WTC11 (cell line): ENCODE results near the gene LDB2. TPM values are rescaled to one million over a fixed set of nuclear protein-coding genes. Genes with fewer than 3 reads are reported as not detected.

Experiments
- ATAC-seq: fragments of 200-7000 bp; cut with Tn5 transposase; 2 replicates; pipeline ENCODE4 v1.10.0; 2021; ENCODE audit warnings: mild to moderate bottlenecking, moderate library complexity
- CTCF ChIA-PET: fragments of 300-600 bp; sonication (Branson Sonifier 250); formaldehyde crosslinking; loops from one replicate; lab custom pipeline; 2021; ENCODE audit warnings: antibody characterized with exemption; lab: Charles Lee
- POLR2A ChIA-PET: fragments of 350-600 bp; sonication (Branson Sonifier 250); formaldehyde crosslinking; loops from one replicate; lab custom pipeline; 2021; ENCODE audit warnings: antibody characterized with exemption; lab: Charles Lee
- DNase-seq: peaks from one replicate; pipeline ENCODE4 v3.0.0; 2021; ENCODE audit warnings: low spot score
- H3K27ac Mint-ChIP-seq: 2 replicates; pipeline ENCODE4 v1.8.0; 2021; ENCODE audit warnings: mixed read lengths
- H3K27me3 Mint-ChIP-seq: 2 replicates; pipeline ENCODE4 v1.8.0; 2021; ENCODE audit warnings: low read depth, mild to moderate bottlenecking, moderate library complexity, mixed read lengths
- H3K36me3 Mint-ChIP-seq: 2 replicates; pipeline ENCODE4 v1.8.0; 2021; ENCODE audit warnings: mixed read lengths
- H3K4me1 Mint-ChIP-seq: 2 replicates; pipeline ENCODE4 v1.8.0; 2022; ENCODE audit warnings: mixed read lengths
- H3K4me3 Mint-ChIP-seq: 2 replicates; pipeline ENCODE4 v1.8.0; 2021; ENCODE audit warnings: mild to moderate bottlenecking, moderate library complexity, mixed read lengths
- H3K9me3 Mint-ChIP-seq: 2 replicates; pipeline ENCODE4 v1.8.0; 2021; ENCODE audit warnings: mixed read lengths
- CREB1 ChIP-seq: sonication (generic); formaldehyde crosslinking; IDR thresholded peaks from 2 replicates; pipeline ENCODE4 v1.8.0; 2023; ENCODE audit warnings: mild to moderate bottlenecking, missing genetic modification reagents
- ESRRA ChIP-seq: sonication (generic); formaldehyde crosslinking; IDR thresholded peaks from 2 replicates; pipeline ENCODE4 v1.8.1; 2022; ENCODE audit warnings: mild to moderate bottlenecking, missing genetic modification reagents, borderline replicate concordance
- ETV6 ChIP-seq: sonication (generic); formaldehyde crosslinking; IDR thresholded peaks from 2 replicates; pipeline ENCODE4 v1.8.1; 2022; ENCODE audit warnings: mild to moderate bottlenecking, missing genetic modification reagents
- JAZF1 ChIP-seq: fragments of 250-450 bp; sonication (Bioruptor Pico); IDR thresholded peaks from 2 replicates; pipeline ENCODE4 v1.9.0; 2021; ENCODE audit warnings: moderate library complexity, mild to moderate bottlenecking, inconsistent platforms
- NR2C2 ChIP-seq: sonication (generic); formaldehyde crosslinking; IDR thresholded peaks from 2 replicates; pipeline ENCODE4 v1.8.0; 2022; ENCODE audit warnings: mild to moderate bottlenecking, missing genetic modification reagents
- OVOL2 ChIP-seq: fragments of 250-450 bp; sonication (Bioruptor Pico); IDR thresholded peaks from 2 replicates; pipeline ENCODE4 v1.9.0; 2021; ENCODE audit warnings: mild to moderate bottlenecking, borderline replicate concordance
- PREB ChIP-seq: sonication (generic); formaldehyde crosslinking; IDR thresholded peaks from 2 replicates; pipeline ENCODE4 v1.8.1; 2022; ENCODE audit warnings: mild to moderate bottlenecking, missing genetic modification reagents, moderate library complexity, borderline replicate concordance
- PRRX2 ChIP-seq: fragments of 250-450 bp; sonication (Bioruptor Pico); IDR thresholded peaks from 2 replicates; pipeline ENCODE4 v1.8.0; 2021; ENCODE audit warnings: mild to moderate bottlenecking
- RORB ChIP-seq: fragments of 250-450 bp; sonication (Bioruptor Pico); IDR thresholded peaks from 2 replicates; pipeline ENCODE4 v1.9.0; 2021; ENCODE audit warnings: mild to moderate bottlenecking
- SMAD3 ChIP-seq: sonication (generic); formaldehyde crosslinking; IDR thresholded peaks from 2 replicates; pipeline ENCODE4 v1.8.0; 2022; ENCODE audit warnings: missing genetic modification reagents, mild to moderate bottlenecking, borderline replicate concordance
- SMAD4 ChIP-seq: sonication (generic); formaldehyde crosslinking; IDR thresholded peaks from 2 replicates; pipeline ENCODE4 v1.8.0; 2022; ENCODE audit warnings: mild to moderate bottlenecking, missing genetic modification reagents
- TEAD1 ChIP-seq: sonication (generic); formaldehyde crosslinking; IDR thresholded peaks from 2 replicates; pipeline ENCODE4 v1.8.0; 2022; ENCODE audit warnings: mild to moderate bottlenecking, missing genetic modification reagents
- TEAD4 ChIP-seq: sonication (generic); formaldehyde crosslinking; IDR thresholded peaks from 2 replicates; pipeline ENCODE4 v1.8.0; 2022; ENCODE audit warnings: mild to moderate bottlenecking, missing genetic modification reagents
- USF1 ChIP-seq: sonication (generic); formaldehyde crosslinking; IDR thresholded peaks from 2 replicates; pipeline ENCODE4 v1.8.0; 2022; ENCODE audit warnings: mild to moderate bottlenecking, missing genetic modification reagents
- ZBTB21 ChIP-seq: sonication (generic); formaldehyde crosslinking; IDR thresholded peaks from 2 replicates; pipeline ENCODE4 v1.8.1; 2023; ENCODE audit warnings: mild to moderate bottlenecking, missing genetic modification reagents, borderline replicate concordance
- ZMAT4 ChIP-seq: fragments of 250-450 bp; sonication (Bioruptor Pico); IDR thresholded peaks from 2 replicates; pipeline ENCODE4 v1.9.0; 2021; ENCODE audit warnings: mild to moderate bottlenecking
- ZNF121 ChIP-seq: sonication (generic); formaldehyde crosslinking; IDR thresholded peaks from 2 replicates; pipeline ENCODE4 v1.8.0; 2023; ENCODE audit warnings: missing genetic modification reagents
- ZNF219 ChIP-seq: sonication (generic); formaldehyde crosslinking; IDR thresholded peaks from 2 replicates; pipeline ENCODE4 v1.8.0; 2023; ENCODE audit warnings: missing genetic modification reagents, mild to moderate bottlenecking, borderline replicate concordance
- ZNF232 ChIP-seq: sonication (generic); formaldehyde crosslinking; IDR thresholded peaks from 2 replicates; pipeline ENCODE4 v1.8.0; 2022; ENCODE audit warnings: mild to moderate bottlenecking, missing genetic modification reagents
- ZNF263 ChIP-seq: sonication (generic); formaldehyde crosslinking; IDR thresholded peaks from 2 replicates; pipeline ENCODE4 v1.8.1; 2022; ENCODE audit warnings: low read depth, mild to moderate bottlenecking, moderate library complexity, missing genetic modification reagents
- ZNF671 ChIP-seq: fragments of 250-450 bp; sonication (Bioruptor Pico); IDR thresholded peaks from 2 replicates; pipeline ENCODE4 v1.8.0; 2021; ENCODE audit warnings: mild to moderate bottlenecking
- total RNA-seq: library from RNA; stranded (reverse); gene quantifications from 3 replicates; pipeline ENCODE4 v1.2.3, GENCODE V29; 2021
- TF ChIP-seq, protein P1 (sequence below): fragments of 250-450 bp; sonication (Bioruptor Pico); IDR thresholded peaks from 2 replicates; pipeline ENCODE4 v1.9.0; 2021; ENCODE audit warnings: moderate library complexity, mild to moderate bottlenecking, inconsistent platforms, borderline replicate concordance
- TF ChIP-seq, protein P2 (sequence below): fragments of 250-450 bp; sonication (Bioruptor Pico); IDR thresholded peaks from 2 replicates; pipeline ENCODE4 v1.9.0; 2021; ENCODE audit warnings: mild to moderate bottlenecking, borderline replicate concordance
- TF ChIP-seq, protein P3 (sequence below): sonication (generic); formaldehyde crosslinking; IDR thresholded peaks from 2 replicates; pipeline ENCODE4 v1.8.0; 2022; ENCODE audit warnings: mild to moderate bottlenecking, missing genetic modification reagents

The LDB2 gene
- total RNA-seq, 1 experiment from 2014 or later: 62.4 TPM

DNA sequence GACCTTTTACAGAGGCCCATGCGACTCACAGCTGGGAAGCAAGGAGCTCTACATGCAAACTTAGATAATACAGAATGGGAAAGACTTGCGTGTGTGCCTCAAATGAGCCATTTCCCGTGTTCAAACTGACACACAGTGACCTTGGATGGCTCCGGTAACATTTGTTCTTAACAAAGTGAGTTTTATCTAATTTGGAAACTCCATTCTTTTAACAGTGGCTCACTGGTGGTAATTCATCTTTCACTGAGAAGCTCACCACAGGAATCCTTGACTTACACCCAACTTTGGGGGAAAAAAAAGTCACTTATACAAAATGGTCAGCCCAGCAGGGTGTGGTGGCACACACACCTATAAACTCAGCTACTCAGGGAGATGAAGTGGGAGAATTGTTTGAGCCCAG is 190.6 kb downstream of the LDB2 start:
- CTCF ChIA-PET: no interaction called here
- no peak for ATAC-seq
- H3K9me3 Mint-ChIP-seq: peaks cover 2% of the 10 kb centered on the region
- peaks cover 4% of the 10 kb centered on the region for H3K36me3 Mint-ChIP-seq
- no peaks in the 10 kb centered on the region for H3K27me3 Mint-ChIP-seq
- POLR2A ChIA-PET: no interaction called here
- TF ChIP-seq PRRX2 (CRISPR knock-in tag) (no peak), TEAD4 (CRISPR knock-in tag) (no peak), ZBTB21 (no peak), RORB (no peak), ESRRA (CRISPR knock-in tag) (no peak), OVOL2 (CRISPR knock-in tag) (no peak), CREB1 (CRISPR knock-in tag) (no peak), ETV6 (CRISPR knock-in tag) (no peak), ZNF263 (CRISPR knock-in tag) (no peak), JAZF1 (CRISPR knock-in tag) (no peak), ZNF121 (CRISPR knock-in tag) (no peak), TEAD1 (no peak), ZNF219 (CRISPR knock-in tag) (no peak), USF1 (CRISPR knock-in tag) (no peak), SMAD4 (CRISPR knock-in tag) (no peak)
- TF ChIP-seq, protein P1, sequence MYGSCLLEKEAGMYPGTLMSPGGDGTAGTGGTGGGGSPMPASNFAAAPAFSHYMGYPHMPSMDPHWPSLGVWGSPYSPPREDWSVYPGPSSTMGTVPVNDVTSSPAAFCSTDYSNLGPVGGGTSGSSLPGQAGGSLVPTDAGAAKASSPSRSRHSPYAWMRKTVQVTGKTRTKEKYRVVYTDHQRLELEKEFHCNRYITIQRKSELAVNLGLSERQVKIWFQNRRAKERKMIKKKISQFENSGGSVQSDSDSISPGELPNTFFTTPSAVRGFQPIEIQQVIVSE (CRISPR knock-in tag): no peak
- TF ChIP-seq, protein P2, sequence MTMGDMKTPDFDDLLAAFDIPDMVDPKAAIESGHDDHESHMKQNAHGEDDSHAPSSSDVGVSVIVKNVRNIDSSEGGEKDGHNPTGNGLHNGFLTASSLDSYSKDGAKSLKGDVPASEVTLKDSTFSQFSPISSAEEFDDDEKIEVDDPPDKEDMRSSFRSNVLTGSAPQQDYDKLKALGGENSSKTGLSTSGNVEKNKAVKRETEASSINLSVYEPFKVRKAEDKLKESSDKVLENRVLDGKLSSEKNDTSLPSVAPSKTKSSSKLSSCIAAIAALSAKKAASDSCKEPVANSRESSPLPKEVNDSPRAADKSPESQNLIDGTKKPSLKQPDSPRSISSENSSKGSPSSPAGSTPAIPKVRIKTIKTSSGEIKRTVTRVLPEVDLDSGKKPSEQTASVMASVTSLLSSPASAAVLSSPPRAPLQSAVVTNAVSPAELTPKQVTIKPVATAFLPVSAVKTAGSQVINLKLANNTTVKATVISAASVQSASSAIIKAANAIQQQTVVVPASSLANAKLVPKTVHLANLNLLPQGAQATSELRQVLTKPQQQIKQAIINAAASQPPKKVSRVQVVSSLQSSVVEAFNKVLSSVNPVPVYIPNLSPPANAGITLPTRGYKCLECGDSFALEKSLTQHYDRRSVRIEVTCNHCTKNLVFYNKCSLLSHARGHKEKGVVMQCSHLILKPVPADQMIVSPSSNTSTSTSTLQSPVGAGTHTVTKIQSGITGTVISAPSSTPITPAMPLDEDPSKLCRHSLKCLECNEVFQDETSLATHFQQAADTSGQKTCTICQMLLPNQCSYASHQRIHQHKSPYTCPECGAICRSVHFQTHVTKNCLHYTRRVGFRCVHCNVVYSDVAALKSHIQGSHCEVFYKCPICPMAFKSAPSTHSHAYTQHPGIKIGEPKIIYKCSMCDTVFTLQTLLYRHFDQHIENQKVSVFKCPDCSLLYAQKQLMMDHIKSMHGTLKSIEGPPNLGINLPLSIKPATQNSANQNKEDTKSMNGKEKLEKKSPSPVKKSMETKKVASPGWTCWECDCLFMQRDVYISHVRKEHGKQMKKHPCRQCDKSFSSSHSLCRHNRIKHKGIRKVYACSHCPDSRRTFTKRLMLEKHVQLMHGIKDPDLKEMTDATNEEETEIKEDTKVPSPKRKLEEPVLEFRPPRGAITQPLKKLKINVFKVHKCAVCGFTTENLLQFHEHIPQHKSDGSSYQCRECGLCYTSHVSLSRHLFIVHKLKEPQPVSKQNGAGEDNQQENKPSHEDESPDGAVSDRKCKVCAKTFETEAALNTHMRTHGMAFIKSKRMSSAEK (CRISPR knock-in tag): no peak
- no peak for DNase-seq
- peaks cover 29% of the 10 kb centered on the region for H3K4me1 Mint-ChIP-seq
- no peak overlapping the region for H3K4me3 Mint-ChIP-seq
- H3K27ac Mint-ChIP-seq: no peak overlapping the region

- ChIA-PET CTCF (no interaction called here), POLR2A (no interaction called here)
- no peak for ATAC-seq
- Mint-ChIP-seq H3K4me3 (no peak overlapping the region), H3K4me1 (peaks cover 36% of the 10 kb centered on the region), H3K36me3 (peaks cover 11% of the 10 kb centered on the region), H3K27ac (no peak overlapping the region), H3K27me3 (no peaks in the 10 kb centered on the region), H3K9me3 (peaks cover 7% of the 10 kb centered on the region)
- DNase-seq: no peak
- no peak for TF ChIP-seq NR2C2 (CRISPR knock-in tag)
- TF ChIP-seq ETV6 (CRISPR knock-in tag): no peak
- no peak for TF ChIP-seq SMAD3 (CRISPR knock-in tag)
- no peak for TF ChIP-seq PREB
- TF ChIP-seq, protein P3, sequence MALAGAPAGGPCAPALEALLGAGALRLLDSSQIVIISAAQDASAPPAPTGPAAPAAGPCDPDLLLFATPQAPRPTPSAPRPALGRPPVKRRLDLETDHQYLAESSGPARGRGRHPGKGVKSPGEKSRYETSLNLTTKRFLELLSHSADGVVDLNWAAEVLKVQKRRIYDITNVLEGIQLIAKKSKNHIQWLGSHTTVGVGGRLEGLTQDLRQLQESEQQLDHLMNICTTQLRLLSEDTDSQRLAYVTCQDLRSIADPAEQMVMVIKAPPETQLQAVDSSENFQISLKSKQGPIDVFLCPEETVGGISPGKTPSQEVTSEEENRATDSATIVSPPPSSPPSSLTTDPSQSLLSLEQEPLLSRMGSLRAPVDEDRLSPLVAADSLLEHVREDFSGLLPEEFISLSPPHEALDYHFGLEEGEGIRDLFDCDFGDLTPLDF (CRISPR knock-in tag): no peak
- TF ChIP-seq ZMAT4: no peak
- TF ChIP-seq, protein P2 (CRISPR knock-in tag): no peak
- TF ChIP-seq ZNF671 (CRISPR knock-in tag): no peak
- TF ChIP-seq ZNF232: no peak
- TF ChIP-seq ESRRA (CRISPR knock-in tag): no peak
- no peak for TF ChIP-seq OVOL2 (CRISPR knock-in tag)
These were observed 192.2 kb downstream of the LDB2 start for GRCh38 chr4:16706251-16706650.
